Measurements from ENCODE around the gene MOB2.

DNA sequence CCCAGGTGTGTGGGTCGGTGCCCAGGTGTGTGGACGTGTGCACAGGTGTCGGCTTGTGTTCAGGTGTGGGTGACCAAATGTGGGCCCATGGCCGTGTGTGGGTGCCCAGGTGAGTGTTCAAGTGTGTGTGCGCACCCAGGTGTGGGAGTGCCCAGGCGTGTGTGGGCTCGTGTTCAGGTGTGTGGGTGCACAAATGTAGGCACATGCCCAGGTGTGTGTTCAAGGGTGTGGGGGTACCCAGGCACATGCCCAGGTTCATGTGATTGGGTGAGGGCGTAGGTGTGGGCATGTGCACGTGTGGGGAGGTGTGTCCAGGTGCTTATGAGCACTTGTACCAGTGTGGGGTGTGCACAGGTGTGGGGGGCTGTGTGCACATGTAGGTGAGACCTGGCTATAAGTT, 42.8 kb downstream of the MOB2 start:
- TF ChIP-seq ELF4 (CRISPR knock-in tag; IDR thresholded peaks at IDR 0.05): no peak
- no peak for TF ChIP-seq RERE (CRISPR knock-in tag; IDR thresholded peaks at IDR 0.05; ENCODE audit: borderline replicate concordance)
